A549 (cell line): ENCODE data around the gene RNPS1.

ENCODE experiments used
- CEBPB ChIP-seq, 2 experiments: fragments of >200 bp in 1 of 2; sonication (Bioruptor Twin) in 1 of 2; formaldehyde crosslinking in 1 of 2; IDR thresholded peaks; 2 replicates each; pipeline ENCODE4 v1.6.1; 2012 to 2016
- CHD4 ChIP-seq: fragments of 200-600 bp; sonication (generic); IDR thresholded peaks from 2 replicates; pipeline ENCODE4 v1.6.1; 2016; ENCODE audit warnings: antibody characterized with exemption, mild to moderate bottlenecking, borderline replicate concordance
- EHMT2 ChIP-seq: fragments of 200-600 bp; sonication (generic); IDR thresholded peaks from 2 replicates; pipeline ENCODE4 v1.6.1; 2016; ENCODE audit warnings: antibody characterized with exemption, low read depth, mild to moderate bottlenecking, moderate library complexity
- ESRRA ChIP-seq: fragments of 150-350 bp; IDR thresholded peaks from 2 replicates; pipeline ENCODE4 v1.6.1; 2014; ENCODE audit warnings: mild to moderate bottlenecking, low read length, borderline replicate concordance
- JUN ChIP-seq, 2 experiments: fragments of >200 bp; sonication (Bioruptor Twin); formaldehyde crosslinking; IDR thresholded peaks; 2 replicates in 1 of 2; 3 replicates in 1 of 2; pipeline ENCODE4 v1.6.1; 2016 to 2017
- POLR2A ChIP-seq: IDR thresholded peaks from 2 replicates; pipeline ENCODE4 v1.6.1; 2012; ENCODE audit warnings: mild to moderate bottlenecking, low read length
- RCOR1 ChIP-seq: fragments of 150-350 bp; IDR thresholded peaks from 2 replicates; pipeline ENCODE4 v1.6.1; 2014; ENCODE audit warnings: antibody characterized with exemption, low read length, low read depth
- ZC3H11A ChIP-seq: fragments of 450-650 bp; IDR thresholded peaks from 2 replicates; pipeline ENCODE4 v1.6.1; 2014; ENCODE audit warnings: antibody characterized with exemption, mild to moderate bottlenecking
- TF ChIP-seq, protein P1 (sequence below): fragments of >200 bp; sonication (Bioruptor Twin); formaldehyde crosslinking; IDR thresholded peaks from 3 replicates; pipeline ENCODE4 v1.5.1; 2016

GRCh38 chr16:2230376-2230775 lies 37.5 kb downstream of the RNPS1 start:
- TF ChIP-seq ESRRA (no peak), CEBPB (IDR thresholded peaks at IDR 0.05) (no peak), CHD4 (no peak), POLR2A (no peak), EHMT2 (no peak), JUN (IDR thresholded peaks at IDR 0.05) (no peak), ZC3H11A (no peak), RCOR1 (no peak)
- TF ChIP-seq, protein P1, sequence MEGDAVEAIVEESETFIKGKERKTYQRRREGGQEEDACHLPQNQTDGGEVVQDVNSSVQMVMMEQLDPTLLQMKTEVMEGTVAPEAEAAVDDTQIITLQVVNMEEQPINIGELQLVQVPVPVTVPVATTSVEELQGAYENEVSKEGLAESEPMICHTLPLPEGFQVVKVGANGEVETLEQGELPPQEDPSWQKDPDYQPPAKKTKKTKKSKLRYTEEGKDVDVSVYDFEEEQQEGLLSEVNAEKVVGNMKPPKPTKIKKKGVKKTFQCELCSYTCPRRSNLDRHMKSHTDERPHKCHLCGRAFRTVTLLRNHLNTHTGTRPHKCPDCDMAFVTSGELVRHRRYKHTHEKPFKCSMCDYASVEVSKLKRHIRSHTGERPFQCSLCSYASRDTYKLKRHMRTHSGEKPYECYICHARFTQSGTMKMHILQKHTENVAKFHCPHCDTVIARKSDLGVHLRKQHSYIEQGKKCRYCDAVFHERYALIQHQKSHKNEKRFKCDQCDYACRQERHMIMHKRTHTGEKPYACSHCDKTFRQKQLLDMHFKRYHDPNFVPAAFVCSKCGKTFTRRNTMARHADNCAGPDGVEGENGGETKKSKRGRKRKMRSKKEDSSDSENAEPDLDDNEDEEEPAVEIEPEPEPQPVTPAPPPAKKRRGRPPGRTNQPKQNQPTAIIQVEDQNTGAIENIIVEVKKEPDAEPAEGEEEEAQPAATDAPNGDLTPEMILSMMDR = no peak
